Fibroblast of skin of left biceps (primary cell): Measurements from ENCODE around the gene ANKS1B.
A peak's percentile ranks its signal among the peaks of the same experiment; 100 is the strongest.
"Not testable (repeated sequence)": the region's sequence is repeated elsewhere in the genome, so short reads cannot be mapped to it uniquely, and the experiment has no call there.

Experiments
- DNase-seq, 2 experiments: peaks; one replicate each; pipeline ENCODE4 v3.0.0-alpha.2; 2013; ENCODE audit warnings: low read depth in 2 of 2

ANKS1B gene

DNA sequence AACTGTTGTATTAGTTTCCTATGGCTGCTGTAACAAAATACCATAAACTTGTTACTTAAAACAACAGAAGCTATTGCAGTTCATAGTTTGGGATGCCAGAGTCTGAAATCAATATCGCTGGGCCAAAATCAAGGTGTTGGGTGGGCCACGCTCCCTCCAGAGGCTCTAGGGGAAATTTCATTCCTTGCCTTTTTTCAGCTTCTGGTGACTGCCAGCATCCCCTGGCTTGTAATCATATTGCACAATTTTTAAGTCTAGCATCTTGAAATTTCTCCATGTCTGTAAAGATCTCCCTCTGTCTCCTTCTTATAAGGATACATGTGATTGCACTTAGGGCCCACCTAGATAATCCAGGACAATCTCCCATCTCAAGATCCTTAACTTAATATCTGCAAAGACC lies 386.0 kb downstream of the ANKS1B start:
- no peak for DNase-seq

DNA sequence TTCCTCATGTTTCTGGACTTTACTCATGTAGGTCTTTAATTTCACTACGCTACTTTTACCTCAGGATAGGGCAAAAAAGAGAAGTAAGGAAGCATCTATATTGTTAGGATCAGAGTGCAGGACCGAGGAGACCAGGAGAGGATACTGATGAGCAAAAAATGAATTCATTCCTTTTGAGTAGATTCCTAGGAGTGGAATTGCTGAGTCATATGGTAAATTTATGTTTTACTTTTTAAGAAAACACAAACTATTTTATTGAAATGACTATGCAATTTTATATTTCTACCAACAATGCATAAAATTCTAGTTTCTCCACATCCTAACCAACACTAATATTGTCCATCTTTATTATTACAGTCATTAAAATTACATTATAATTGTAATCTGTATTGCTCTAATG lies 388.0 kb downstream of the ANKS1B start:
- no peak for DNase-seq

DNA sequence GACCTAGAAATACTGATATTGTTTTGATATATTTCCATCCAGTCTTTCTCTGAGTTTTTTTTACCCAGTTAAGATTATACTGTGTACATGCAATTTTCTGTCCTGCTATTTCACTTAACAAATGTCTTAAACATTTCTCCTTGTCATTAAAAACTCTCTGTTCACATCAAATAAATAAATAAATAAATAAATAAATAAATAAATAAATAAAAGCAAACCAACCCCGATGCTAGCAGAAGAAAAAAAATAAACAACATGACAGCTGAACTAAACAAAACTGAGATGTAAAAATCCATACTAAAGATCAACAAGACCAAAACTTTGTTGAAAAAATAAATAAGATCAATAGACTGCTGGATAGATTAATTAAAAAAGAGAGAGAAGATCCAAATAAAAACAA lies 407.6 kb downstream of the ANKS1B start:
- not testable (repeated sequence) for DNase-seq

DNA sequence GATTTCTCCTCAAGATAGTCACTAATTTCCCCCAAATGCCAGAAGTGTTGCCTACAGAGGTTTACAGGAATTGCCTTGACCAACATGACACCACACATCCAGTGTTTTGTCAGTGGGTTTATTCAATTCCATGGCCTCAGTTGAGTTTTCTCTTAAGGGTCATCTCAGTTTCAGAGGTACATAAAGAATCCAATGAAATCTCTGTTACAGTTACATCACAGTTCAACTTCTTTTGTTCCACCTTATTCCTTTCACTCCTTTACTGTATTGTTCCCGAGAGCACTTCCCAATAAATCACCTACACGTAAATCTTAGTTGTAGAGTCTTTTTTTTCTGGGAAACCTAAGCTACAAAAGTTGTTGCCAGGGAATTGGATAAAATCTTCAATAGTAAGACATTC lies 410.8 kb downstream of the ANKS1B start:
- no peak for DNase-seq

DNA sequence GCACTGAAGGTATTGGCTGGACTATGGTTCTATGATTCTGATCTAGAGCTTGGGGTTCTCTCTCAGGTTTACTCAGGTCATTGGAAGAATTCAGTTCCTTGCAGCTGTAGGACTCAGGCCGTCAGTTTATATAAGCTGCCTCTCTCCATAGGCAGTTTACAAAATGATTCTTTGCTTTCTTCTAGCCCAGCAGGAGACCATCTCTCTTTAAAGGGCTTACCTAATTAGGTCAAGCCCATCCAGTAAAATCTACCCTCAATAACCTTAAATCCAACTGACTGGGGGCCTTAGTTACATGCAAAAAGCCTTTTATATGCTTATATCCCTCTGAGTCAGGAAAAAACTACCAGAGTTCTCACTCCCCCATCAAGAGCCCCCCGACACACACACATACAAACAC lies 417.7 kb downstream of the ANKS1B start:
- no peak for DNase-seq

DNA sequence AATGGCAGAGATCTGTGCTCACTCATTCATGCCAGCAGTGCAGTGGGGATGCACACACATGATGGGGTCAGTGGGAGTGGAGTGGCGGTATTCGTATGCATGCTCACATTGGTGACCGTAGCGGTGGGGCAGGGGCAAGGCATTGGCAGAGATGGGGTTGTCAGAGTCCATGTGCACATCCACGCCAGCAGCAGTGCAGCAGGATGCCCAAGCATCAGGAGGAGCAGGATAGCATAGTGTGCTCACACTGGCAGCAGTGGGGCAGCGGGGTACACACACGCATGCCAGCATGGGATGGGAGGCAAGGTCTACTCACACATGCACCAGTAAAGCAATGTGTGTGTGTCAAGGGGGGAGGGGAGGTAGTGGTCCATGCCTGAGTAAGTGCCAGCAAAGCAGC lies 426.6 kb downstream of the ANKS1B start:
- no peak for DNase-seq

DNA sequence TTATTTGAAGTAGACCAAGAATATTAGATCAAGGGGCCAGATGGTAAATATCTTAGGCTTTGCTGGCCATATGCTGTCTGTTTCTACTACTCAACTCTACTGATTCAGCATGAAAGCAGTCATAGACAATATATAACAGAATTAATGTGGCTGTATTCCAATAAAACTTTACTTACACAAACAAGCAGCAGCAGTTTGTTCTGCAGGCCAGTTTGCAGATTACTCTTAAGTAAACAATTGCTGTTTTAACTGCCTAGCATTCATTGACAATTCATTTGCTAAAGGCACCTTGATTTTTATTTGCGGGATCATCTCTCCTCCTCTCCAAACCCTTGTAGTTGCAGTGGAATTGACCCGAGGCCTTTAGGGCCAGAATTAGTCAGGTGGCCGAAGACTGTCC lies 431.3 kb downstream of the ANKS1B start:
- DNase-seq: no peak

DNA sequence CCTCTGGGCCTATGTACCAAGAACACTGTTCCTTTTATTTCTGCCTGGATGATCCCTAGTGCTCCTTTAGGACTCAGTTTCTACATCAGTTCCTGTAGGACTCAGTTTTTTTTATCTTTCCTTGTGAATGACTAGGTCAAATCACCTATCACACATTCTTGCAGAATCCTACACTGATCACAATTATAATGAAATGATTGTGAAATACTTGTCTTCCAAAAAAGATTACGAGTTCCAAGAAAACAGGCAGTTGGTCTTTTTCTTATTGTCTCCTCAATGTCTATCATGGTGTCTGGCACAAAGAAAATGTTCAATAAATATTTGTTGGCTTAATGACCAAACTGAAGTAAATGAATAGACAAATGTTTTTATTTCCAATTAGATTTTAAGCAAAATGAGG lies 432.7 kb downstream of the ANKS1B start:
- no peak for DNase-seq

DNA sequence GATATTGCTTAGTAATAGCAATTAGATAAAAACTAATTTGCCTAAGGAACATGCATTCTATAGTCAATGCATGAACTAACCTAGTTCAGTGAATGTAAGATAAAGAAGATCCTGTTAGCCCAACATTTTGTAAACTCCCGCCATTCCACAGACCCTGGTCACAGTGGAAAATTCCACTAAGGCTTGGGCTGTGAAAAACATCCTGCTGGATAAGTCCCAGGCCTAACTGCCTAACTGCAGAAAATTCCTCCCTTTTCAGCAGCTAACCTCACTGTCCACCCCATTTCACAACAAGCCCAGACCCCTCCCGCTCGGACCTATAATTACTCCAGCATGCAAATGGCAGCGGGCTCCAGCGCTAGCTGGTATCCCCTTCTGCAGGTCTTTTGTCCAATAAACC lies 435.1 kb downstream of the ANKS1B start:
- no peak for DNase-seq

DNA sequence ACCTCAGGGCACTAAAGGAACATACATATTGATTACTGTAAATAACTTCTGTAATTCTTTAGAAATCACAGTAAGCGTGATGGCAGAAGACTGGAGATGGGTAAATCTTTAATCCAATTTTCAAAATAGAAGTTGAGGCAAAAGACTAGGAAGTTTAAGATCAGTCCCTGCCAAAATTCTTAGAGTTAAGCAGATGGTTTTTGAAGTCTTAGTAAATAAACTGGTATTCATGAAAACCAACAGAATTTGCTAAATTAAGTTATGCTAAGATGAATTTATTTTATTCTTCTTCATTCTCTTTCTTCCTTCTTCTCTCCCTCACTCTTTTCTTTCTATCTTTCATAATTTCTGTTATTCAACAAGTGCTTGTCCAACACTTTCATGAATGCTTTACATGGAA lies 435.5 kb downstream of the ANKS1B start:
- DNase-seq: no peak

DNA sequence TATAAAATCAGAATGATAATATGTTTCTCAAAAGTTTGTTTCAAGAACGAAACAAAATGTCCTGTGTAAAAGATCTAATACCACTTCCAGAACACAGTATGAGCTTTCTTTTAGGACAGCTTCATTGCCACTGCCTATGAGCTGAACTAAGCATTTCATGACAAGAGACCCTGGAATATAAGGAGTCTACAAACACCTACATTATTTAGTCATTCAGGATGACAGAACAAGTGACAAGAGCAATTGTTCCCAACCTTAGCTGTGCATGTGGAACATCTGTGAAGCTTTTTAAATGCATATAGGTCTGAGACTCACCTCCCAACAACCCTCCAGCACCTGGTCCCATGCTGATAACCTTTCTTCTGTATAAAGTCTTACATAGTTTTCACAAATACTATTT lies 440.3 kb downstream of the ANKS1B start:
- no peak for DNase-seq

DNA sequence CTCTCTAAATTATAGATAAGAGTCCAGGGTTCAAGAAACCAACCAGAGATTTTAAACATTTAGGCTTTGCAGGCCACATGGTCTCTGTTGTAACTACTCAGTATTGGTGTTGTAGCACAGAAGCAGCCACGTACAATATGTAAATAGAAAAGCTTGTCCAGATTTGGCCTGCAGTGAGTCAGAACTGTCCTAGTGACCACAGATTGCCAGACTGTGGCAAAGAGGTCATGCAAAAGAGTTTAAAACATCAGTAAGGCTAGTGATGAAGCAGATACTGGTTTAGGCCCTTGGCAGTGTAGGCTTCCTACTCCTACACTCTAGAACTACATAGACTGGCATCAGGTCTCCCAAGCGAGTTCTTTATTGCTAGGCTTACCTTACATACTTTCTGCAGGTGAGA lies 454.8 kb downstream of the ANKS1B start:
- no peak for DNase-seq

DNA sequence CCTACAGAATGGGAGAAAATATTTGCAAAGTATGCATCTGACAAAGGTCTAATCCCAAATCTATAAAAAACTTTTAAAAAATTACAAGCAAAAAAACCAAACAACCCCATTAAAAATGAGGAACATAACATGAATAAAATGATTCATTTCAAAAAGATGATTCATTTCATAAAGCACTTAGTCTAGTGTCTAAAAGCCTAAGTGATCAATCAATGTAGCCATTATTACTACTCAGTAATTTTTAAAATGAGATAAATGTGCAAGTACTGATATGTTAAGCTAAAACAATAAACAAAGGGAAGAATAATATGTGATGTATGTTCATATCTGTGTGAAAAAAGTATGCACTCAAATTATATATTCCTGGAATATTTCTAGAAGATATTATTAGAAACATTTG lies 456.3 kb downstream of the ANKS1B start:
- no peak for DNase-seq

DNA sequence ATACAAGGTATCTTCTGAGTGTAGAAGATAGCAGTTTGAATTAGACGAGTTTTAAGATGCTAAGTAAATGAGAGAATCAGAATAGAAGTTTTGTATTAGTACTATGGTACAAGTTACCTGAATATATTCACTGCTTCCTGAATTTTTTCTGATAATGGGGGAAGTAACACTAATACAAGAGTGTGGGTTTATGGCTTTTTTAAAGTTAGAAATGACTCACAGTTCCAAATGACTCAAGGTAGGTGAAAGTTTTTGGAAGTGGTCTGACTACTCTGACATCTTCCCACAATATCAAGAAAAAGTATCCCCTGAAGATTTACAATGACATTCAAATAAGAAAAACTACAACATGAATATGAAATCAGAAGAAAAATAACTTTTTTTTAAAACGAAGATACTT lies 460.9 kb downstream of the ANKS1B start:
- no peak for DNase-seq

DNA sequence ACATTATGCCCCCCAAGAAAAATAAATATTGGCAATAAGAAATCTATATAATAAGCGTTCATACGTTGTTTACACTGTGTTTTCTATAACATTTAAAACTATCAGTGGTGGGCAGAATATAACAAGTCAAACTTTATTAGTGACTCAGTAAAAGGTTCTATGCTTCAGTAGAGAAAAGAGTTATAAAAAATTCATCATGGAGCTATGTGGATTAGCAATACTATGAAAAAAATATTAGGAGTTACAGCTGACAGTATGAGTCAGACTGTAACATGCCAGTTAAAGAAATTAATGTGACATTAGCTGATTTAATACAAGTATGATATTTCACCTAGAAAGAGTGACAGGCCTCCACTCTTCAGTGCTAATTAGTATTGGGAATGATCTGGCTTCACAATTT lies 462.3 kb downstream of the ANKS1B start:
- no peak for DNase-seq

DNA sequence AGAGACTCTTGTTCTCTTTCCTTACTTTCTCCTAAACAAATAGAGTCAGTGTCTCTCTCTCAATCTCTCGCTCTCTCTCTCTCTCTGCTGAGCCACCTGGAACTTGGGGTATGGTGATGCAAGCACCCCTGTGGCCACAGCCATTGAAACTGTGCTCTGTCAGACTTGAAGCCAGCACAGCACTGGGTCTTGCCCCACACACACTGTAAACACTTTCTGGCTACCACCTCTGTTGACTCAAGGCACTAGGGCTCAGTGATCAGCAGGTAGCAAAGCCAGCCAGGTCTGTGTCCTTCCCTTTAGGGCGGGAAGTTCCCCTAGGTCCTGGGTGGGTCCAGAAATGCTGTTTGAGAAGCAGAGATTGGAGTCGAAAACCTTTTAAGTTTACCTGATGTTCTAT lies 463.1 kb downstream of the ANKS1B start:
- DNase-seq: no peak

DNA sequence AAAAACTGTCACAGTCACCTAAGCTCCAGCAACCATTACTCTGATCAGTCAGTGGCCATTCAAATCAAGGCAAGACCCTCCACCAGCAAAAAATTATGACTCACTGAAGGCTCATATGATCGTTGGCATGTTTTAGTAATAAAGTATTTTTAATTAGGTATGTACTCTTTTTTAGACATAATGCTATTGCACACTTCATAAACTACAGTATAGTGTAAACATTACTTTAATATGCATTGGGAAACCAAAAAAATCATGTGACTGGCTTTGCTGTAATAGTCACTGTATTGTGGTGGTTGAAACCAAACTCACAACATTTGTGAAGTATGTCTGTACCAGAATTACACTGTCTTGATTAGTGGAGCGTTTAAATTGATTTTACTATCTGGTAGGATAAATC lies 471.7 kb downstream of the ANKS1B start:
- DNase-seq: no peak

DNA sequence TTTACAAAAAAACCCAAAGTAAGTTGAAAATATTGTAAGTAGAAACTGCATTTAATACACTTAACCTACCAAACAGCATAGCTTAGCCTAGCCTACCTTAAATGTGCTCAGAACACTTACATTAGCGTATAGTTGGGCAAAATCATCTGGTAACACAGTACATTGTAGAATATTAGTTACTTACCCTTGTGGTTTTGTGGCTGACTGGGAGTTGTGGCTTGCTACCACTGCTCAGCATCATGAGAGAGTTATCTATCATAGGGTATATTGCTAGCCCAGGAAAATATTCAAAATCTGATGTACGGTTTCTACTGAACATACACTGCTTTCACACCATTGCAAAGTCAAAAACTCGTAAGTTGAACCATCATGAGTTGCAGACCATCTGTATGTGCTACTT lies 478.9 kb downstream of the ANKS1B start:
- DNase-seq: no peak

DNA sequence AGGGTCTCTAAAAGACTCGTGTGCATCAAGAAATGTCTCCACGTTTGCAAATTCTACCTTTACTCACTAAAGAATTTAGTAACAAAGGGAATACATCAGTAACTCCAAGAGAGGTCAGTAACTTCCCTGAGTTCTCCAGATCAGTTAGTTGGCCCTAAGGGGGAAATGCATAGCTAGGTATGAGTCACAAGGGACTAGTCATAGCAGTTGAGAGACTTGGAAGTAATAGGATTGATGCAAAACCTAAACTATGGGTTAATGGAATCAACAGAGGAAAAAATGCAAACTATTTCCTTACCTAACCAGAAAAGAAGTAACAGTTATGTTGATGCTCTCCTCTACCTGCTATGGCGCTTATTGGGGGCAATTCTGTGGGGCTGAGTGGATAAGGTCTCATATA lies 486.0 kb downstream of the ANKS1B start:
- peak; percentile 25 to 41 for DNase-seq

DNA sequence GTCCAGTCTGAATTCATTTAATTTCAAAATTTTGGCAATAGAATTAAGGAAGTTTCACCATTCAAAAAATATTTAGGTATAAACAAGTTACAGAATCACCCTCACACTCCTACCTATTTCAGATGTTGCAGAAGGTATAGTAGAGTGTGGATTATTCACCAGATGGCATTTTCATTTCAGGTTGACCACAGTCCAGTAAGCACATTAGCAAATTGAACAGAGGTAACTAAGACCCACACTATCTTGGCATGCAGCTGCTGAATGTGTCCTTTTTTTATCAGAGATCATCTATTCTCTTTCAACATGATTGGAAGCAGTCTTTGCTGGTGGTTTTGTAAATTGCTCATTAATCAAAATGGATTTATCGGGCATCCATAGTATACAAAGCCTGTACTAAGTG lies 488.9 kb downstream of the ANKS1B start:
- no peak for DNase-seq

DNA sequence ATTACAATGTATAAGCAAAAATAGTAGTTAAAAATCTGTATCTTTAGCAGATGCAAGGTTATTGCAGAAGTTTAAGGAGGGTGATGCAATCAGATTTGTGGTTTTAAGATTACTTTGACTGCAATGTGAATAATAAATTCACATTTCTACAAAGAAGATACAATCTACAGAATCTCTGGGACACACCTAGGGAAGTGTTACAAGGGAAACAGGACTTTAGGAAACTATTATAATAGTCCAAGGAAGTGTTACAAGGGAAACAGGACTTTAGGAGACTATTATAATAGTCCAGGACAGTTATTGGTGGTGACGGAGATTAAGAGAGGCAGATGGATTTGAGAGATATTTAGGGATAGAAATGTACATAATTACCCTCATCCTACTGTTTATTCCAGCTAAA lies 491.5 kb downstream of the ANKS1B start:
- DNase-seq: no peak

DNA sequence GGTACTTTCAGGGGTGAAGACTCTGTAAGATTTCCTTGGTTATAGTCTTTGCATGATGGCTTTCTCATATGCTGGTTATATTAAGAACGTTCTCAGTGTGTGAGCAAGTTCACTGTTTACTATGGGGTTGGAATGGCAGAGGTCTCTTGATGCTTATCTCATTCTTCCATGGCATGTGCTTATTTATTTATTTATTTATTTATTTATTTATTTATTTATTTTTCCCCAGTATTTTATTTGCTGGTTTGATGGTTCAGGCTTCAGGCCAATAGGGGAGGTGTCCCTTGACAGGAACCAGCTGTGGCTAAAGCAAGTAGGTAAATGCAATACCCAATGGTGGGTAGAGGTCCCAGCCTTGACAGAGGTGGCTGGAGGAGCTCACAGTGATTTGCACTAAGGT lies 498.5 kb downstream of the ANKS1B start:
- no peak for DNase-seq

DNA sequence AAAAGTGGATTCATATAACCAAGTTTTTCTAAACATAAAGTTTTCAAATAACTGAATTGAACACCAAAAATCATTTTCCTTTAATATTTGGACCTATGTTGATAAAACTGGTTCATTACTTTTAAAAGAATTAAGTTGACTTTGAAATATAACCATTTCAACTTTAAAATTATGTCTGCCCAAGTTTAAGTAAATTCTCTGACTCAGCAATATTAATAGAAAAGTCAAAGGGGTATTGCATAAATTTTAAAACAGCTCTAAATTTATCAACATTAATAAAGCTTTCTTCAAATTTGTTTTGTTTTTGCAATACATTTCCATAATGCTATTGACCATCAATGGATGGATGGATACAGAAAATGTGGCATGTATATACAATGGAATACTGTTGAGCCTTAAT lies 505.6 kb downstream of the ANKS1B start:
- DNase-seq: no peak

DNA sequence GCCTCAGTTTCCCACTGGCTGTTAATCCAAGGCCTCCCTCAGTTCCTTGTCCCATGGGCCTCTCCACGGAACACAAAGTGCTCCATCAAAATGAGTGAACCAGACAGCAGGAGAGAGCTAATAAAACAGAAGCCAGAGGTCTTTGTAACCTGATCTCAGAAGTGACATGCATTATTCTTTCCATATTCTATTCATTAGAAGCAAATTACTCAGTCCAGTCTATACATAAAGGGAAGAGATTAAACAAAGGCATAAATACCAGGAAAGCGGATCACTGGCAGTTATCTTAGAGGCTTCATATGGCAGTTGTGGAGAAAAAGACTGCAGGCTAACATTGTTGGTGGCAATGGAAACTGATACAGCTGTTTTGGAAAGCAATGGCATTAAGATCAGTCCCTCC lies 507.8 kb downstream of the ANKS1B start:
- DNase-seq: no peak

DNA sequence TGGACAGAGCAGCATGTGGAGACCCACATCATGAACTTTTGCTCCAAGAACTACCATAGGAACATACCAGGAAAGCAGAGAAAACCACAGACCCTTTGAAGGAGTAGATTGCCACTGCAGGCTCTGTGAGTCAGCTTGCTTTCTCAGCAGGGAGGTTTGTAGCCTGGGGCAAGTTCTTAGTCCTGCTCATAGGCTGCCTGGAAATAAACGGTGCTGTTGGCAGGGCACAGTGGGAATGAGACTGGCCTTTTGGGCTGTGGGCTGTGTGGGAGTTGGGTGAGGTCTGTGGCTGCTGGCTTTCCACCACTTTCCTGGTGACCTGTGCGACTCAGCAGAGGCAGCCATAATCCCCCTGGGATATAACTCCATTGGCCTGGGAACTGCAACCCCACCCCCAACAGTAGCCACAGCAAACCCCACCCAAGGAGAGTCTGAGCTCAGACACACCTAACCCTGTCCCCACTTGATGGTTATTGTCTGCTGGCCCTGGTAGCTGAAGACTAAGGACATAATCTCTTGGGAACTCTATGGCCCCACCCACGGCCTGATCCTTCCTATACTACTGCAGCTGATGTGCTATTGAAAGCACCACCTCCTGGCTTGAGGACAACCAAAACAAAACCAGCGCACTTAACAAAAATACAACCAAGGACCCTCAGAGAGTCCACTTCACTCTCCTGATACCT lies 529.2 kb downstream of the ANKS1B start:
- DNase-seq: no peak
